OCI-M2 (cell line): Measurements from ENCODE around the gene TUBA4B.
A peak's percentile ranks its signal among the peaks of the same experiment; 100 is the strongest.

ENCODE experiments used
- DNase-seq: peaks from one replicate; lab custom pipeline; 2025; ENCODE audit not compliant: unreplicated experiment; lab: John Stamatoyannopoulos, UW

The TUBA4B gene

DNA sequence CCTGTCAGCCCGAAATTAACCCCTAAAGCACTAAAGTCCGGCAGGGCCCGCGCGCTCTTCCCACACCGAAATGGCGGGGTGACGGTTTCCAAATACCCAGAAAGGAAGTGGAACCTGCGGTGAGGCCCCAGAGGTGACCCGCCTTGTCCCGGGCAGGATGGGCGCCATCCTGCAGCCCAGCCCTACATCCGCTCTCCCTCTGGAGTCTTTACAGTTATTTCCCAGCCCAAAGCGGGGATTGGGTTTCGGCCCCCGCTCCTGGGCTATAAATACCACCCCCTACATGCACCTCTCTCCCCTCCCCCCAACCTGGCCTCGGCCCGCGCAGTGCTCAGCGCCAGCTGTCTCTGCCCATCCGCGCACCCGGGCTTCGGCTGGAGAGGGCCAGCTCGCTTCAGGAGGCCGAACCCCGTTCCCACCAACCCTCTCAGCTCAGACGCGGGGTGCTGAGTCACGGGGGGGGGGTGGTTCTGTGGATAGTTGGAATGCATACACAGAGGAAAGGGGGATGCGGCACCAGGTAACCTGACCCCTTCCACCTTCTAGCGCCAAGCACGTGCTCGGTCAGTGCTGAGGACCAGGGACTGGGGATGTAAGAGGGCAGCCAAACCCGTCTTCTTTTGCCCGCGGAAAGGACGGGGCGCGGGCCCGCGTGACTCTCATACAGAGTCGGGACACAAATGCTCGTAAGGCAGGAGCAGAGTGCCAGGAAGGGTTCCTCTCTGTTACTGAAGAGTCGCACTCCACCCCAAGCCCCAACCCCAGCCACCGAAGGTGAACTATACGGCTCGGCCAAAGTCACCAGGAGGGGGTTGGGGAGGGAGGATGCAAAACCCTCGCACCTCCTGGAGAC lies at the start of gene TUBA4B:
Gene TUBA4B (plus strand): TSS at position 344 of the 853 bp plus-strand sequence. CDS start 165 bp downstream, at position 509.
- no peak for DNase-seq

DNA sequence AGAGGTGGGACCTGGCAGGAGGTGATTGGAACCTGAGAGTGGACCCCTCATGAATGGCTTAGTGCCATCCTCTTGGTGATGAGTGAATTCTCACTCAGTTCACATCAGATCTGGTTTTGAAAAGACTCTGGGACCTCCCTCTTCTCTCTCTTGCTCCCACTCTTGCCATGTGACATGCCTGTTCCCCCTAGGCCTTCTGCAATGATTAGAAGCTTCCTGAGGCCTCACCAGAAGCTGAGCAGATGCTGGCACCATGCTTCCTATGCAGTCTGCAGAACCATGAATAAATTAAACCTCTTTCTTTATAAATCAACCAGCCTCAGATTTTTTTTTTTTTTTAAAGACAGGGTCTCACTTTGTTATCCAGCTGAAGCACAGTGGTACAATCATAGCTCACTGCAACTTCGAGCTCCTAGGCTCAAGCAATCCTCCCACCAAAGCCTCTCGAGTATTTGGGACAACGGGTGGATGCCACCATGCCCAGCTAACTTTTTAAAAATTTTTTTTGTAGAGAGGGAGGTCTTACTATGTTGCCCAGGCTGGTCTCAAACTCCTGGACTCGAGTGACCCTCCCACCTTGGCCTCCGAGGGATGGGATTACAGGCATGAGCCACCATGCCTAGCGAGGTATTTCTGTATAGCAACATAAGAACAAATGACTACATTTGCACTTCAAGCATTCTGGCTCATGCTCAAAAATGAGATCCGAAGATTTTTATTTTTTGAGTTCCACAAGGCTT lies 48.4 kb upstream of the TUBA4B start:
- no peak for DNase-seq

DNA sequence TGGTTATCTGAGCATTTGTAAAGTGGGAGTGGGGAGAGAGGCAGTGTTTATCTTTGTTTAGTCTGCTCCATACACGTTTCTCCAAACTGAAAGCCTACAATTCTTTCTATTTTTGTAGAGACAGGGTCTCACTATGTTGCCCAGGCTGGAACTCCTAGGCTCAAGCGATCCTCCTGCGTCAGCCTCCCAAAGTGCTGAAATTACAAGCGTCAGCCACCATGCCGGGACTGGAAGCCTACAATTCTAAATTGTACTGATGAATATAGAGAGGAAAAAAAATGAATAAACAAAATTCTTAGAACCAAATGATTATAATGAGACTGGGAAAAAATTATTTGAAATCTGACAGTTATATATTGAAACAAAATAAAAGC lies 47.9 kb upstream of the TUBA4B start:
- no peak for DNase-seq

DNA sequence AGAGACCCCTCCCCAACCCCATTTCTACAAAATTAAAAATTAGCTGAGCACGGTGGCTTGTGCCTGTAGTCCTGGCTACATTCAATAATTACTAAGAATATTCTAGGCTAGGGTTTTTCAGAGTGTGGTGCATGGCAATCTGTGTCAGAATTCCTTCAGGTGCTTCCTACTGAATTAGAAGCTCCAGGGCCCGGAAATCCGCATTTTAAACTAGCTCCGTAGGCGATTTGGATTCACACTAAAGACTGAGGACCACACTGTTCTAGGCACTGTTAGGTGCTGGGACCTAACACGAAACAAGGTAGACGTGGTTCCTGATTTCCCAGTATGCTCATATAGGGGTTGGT lies 47.1 kb upstream of the TUBA4B start:
- no peak for DNase-seq

DNA sequence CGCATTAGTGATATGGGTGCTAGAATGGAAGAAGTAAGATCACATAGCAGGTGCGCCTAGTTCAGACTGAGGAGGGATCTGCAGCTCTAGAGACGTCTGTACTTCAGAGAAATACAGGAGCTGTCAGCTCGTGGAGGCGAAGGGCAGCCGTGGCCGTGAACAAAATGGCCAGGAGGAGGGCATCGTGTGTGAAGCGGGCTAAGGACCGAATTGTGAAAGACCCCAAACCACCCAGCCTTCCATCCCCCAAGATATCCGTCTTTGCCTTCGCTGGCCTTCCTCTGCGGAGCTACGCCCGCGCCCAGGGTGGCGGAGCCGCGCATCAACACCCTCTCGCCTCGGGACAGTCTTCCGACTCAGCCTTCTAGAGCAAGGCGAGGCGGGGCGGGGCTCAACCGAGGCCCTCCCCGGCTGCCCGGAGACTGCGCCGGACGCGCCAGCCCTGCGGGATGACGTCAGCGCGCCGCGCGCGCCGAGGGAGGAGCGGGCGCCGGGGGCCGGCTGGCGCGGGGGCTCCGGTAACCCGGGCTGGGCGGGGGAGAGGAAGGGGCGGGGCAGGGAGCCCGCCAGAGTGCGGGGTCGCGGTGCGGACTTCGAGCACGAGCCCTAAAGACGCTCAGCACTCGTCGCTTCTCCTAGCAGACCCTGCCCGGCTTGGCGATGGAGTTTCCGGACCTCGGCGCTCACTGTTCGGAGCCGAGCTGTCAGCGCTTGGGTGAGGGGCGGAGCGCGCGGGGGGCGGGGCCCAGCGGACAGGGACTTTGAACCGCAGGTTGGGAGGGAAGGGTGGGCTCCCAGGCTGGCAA lies 46.5 kb upstream of the TUBA4B start, which contains the start of gene ZFAND2B:
Gene ZFAND2B (plus strand): TSS at position 455 of the 806 bp plus-strand sequence. CDS start 206 bp downstream, at position 661.
- DNase-seq, result peak; percentile 62

DNA sequence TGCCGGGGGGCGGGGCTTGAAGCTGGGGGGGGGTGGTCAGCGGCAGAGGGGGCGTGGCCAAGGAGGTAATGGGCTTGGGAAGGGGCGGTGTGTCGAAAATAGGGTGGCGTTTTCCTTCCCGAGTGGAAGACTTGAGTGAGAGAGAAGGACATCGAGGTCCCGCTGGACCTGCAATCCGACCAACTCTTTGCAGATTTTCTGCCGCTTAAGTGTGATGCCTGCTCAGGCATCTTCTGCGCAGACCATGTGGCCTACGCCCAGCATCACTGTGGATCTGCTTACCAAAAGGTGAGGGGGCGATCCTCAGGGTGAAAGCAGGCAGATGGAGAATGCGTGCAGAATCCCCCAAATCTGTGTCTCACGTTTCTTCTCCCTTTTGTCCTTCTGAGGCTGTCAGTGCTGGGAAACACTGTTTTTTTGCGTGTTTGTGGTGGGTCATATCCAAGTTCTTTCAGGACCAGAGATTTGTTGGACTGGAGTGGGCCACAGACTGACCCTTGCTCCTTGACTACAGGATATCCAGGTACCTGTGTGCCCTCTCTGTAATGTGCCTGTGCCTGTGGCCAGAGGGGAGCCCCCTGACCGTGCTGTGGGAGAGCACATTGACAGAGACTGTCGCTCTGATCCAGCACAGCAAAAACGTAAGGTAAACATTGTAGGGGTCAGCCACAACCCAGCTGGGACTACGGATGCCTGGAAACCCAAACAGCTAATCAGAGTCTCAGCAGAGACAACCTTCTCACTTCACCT lies 45.7 kb upstream of the TUBA4B start:
- peak; percentile 57 for DNase-seq

DNA sequence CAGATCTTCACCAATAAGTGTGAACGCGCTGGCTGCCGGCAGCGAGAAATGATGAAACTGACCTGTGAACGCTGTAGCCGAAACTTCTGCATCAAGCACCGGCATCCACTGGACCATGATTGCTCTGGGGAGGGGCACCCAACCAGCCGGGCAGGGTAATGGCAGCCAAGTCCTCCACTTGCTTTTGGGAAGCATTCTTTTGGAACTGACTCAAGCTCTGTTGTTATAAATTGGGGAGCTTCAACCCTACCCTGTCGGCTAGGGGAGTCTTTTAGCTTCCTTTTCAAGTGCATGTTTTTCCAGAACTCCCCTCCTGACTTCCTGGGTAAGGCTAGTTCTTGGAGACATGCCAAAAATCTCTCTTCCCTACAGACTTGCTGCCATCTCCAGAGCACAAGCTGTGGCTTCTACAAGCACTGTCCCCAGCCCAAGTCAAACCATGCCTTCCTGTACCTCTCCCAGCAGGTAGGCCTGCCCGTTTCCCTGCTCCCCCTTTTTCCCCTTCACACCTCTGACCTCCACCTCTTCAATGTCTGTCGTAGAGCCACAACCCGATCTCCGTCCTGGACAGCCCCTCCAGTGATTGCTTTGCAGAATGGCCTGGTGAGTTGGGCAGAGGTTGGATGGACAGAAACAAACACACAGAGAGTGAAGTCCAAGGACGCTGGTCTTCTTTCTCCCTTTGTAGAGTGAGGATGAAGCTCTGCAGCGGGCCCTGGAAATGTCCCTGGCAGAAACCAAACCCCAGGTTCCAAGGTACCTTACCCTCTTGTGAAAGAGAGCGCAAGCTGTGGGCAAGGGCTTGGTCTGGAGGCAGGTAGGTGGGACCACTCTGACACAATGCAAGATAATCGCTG lies 44.9 kb upstream of the TUBA4B start:
- no peak for DNase-seq

DNA sequence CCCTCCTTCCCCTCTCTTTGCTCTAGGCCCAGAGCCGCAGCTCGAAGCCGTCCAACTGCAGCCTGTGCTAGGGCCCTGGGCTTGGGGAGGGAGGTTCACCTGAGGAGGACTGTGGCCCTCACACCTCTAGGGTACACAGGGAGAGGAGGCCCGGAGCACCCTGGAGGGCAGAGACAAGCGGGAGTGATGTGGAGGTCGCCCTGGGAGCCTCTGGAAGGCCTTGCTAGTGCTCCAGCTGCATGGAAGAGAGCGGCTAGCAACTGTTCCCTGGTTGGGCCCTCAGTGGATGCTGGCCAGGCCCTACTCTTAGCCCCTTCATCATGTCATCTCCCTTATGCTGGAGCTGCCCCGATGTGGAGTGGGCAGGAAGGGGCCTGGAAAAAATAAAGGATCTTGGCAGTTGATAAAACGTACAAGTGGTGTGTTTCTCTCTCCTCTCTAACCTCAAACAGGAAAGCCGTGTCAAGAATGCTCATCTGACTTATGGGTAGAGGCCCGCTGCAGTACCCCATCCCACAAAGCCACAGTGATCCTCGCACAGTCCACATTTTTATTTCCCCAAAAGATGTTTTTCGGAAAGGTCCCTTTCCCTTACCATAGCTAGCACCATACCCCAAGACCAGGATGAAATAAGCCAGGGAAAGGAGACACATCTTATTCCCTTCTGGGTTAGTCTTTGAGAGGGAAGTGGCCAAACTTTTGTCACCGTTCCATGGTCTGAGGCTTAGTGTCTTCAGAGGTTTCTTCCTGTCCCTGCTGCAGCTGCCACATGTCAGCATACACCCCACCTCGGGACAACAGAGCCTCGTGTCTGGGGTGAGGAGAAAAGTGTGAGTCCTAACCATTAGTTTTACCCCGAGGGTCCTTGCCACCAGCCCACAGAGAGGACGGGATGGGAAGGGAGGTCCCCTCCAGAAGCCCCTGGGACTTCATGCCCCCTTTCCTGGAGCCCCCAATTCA lies 43.5 kb upstream of the TUBA4B start:
- no peak for DNase-seq

DNA sequence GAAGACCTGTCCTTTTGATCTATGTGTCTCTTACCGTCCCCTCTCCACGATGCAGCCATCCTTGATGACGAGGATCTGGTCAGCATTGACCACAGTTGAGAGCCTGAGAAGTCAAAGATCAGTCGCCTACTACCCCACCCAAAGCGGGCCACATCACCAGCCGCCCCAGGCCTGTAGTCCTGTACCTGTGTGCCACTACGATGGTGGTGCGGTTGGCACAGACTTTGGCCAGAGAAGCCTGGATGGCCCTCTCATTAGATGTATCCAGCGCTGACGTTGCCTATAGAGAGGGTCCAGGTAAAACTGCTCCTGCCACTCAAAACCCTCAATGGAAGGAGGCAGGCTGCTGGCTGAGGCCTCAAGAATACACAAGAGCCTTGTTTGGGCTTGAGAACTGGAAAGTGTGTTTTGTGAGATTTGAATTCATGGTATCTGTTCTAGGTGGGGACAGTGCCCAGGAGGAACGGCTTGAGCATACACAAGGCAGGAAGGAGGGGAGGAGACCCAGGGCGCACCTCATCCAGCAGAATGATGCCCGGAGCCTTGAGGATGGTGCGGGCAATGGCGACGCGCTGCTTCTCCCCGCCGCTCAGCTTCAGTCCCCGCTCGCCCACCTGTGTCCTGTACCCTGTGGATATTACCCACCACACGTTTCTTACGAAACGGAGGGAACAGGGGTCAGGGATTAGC lies 42.7 kb upstream of the TUBA4B start:
- no peak for DNase-seq

DNA sequence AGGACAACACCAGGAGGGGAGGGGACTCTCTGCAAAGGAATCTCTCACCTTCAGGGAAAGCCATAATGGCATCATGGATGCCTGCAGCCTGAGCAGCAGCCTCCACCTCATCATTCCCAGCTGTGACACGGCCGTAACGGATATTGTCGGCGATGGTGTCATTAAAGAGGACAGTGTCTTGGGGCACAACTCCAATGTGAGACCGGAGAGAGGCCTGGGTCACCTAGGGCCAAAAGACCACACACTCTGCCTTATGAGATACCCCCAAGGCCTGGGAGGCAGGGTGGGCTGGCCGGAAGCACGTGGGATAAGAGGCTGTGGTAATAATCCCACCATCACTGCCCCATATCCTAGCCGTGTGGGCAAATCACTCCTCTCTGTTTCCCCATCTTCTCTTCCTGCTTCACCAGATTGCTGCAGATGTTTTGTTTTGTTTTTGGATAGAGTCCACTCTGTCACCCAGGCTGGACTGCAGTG lies 42.1 kb upstream of the TUBA4B start:
- DNase-seq, result no peak

DNA sequence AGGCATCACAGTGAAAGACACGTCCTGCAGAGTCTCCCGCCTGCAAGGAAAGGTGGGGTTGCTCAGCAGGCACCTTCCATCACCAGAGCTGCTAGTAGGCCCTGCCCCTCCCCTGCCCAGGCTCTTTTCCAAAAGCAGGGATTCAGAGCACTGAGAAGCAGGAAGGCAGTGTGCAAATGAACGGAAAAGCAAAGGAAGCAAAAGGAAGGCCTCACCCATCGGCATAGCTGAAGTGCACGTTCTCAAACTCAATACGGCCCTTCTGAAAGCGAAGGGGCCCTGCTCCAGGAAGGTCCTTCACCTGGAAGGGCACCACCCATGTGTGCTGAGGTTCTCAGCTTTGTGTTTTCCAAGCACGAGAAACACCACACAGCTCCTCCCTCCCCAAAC lies 40.0 kb upstream of the TUBA4B start:
- no peak for DNase-seq

DNA sequence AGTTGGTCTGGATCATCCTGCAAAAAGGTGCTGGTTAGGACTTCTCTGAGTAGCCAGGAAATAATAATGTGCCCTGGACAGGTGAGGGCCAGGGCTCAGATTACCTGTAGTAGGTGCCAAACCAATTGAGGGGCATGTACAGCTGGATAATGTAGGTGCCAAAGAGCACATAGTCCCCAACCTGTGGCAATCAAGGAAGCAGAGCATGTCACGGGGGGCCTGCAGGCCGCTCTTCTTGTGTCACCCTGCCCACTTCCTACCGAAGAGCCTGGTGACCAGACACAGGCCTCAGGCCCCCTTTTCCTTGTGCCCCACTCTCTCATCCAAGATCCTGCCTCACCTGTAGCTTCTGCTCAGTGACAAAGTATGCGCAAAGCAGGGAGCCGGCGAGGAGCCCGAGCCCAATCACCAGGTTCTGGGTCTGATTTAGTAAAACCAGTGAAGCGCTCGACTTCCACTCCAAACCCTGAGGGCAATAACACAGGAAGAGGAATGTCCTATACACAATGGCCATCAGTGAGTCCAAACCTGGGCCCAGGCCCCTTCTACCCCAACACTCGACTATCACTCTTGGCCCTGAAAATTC lies 39.5 kb upstream of the TUBA4B start:
- no peak for DNase-seq

DNA sequence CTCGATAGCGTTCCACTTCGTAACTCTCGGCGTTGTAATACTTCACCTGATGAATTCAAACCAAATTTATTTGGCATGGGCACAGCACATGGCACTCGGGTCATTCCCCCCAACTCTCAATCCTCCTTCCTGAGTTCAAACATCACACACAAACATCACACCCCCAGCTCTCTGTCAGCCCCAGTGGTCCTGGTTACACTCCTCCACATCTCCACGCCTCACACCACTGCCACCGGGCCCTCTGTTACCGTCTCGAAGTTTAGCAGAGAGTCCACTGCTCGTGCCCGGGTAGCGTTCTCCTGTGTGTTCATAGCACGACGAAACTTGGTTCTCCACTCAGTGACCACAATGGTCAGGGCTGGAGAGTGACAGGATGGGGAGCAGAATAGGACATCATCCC lies 38.9 kb upstream of the TUBA4B start:
- no peak for DNase-seq

DNA sequence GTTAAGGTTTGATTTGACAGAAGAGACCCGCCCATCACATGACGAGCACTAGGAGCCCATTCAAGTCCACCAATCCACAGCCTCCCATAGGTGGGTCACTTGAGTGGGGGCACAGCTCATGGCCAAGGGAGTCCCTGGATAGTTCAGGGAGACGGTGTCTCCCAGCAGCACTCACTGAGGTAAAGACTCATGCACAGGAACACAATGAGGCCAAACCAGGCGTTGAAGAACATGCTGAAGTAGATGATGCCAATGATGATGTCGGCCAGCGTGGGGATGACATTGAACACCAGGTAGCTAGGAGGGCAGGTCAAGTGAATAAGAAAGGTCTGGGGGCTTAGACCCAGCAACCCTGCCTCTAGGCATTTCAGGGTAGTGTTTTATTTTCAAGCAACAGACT lies 38.3 kb upstream of the TUBA4B start:
- no peak for DNase-seq

DNA sequence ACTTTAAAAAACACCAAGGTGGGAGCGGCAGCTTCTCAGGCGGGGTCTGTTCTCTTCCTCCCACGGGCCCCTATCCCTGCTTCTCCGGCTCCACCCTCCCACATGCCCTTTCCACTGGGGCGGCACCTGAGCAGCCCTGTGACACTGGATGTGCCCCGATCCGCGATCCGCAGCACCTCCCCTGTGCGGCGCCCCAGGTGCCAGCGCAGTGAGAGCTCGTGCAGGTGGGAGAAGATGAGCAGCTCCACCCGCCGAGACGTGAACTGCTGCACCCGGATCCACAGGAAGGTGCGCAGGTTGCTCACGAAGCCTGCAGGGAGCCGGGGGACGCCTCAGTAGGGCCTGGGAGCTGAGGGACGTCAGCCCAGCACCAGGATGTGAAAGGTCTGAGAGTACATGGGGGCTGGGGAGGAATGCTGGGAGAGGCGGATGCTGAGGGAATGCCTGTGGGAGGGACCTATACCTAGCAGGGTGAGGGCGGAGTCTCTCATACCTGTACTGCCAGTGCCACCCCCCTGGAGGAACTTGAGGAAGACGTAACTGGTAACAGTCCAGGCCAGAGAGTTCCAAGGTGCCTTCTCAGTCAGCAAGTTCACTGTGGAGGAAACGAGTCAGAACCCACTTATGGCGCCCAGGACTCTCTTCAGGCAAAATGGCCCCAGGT lies 37.0 kb upstream of the TUBA4B start:
- no peak for DNase-seq

DNA sequence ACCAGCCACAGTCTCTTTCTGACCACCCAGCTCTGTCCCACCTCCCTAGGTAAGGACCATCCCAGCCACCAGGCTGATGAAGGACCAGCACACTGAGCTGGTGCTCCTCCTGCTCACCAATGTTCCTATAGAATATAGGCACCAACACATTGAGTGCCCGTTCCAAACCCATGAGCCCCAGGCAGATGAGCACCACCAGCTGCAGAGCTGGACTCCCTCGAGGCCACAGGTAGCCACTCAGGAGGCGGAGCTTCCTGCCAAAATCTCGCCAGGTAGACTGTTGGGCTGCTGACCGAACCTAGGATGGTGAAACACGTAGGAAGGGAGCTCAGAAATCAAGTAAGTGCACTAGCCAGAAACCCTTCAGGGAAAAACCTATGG lies 36.5 kb upstream of the TUBA4B start:
- DNase-seq, result no peak

DNA sequence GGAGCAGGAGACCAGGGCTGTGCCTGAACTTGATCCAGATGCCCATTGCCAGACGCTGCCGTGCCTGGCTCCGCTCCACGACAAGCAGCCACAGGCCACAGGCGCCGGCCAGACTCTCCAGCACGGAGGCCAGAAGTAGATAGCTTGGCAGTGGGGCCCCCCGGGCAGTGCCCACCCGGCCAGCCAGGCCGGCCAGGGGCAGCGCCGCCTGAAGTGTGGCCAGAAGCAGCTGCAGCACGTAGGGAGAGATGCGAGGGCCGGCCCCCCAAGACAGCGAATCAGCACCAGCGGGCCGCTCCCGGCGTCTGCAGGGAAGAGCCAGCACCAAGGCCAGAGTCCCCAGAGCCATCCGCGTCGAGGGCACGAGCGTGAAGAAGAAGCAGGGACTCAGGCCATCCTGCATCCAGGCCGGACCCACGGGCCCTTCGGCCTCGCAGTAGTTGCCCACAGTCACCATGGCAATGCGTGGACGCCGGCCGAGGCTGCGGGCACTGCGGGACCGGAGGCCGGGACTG lies 34.8 kb upstream of the TUBA4B start:
- no peak for DNase-seq
